ENCODE results near the gene C10orf62. TPM values are rescaled to one million over a fixed set of nuclear protein-coding genes. Genes with fewer than 3 reads are reported as not detected.
"Not testable (repeated sequence)": the region's sequence is repeated elsewhere in the genome, so short reads cannot be mapped to it uniquely, and the experiment has no call there.

C10orf62 gene
- total RNA-seq, 1 experiment from 2014 or later, result not detected

DNA sequence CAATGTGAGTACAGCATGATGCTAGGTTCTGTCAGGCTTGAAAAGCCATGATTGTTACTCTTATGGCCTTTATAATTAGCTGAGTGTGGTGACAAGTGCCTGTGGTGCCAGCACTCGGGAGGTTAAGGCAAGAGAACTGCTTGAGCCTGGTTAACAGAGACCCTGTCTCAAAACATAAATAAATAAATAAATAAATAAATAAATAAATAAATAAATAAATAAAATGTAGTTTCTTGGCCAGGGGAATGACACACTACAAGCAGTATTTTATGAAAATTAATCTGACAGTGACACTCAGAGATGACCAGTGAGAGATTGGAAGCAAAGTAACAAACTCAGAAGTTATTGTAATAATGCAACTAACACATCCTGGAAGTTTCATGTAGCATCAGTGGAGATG lies 46.1 kb downstream of the C10orf62 start:
- ChIA-PET CTCF (no interaction called here), POLR2A (no interaction called here)
- TF ChIP-seq POLR2AphosphoS5 (IDR thresholded peaks at IDR 0.05; ENCODE audit: low read depth, low read length) (no peak), TCF7L2 (IDR thresholded peaks at IDR 0.05; ENCODE audit: low read depth, low read length) (no peak), SIN3A (IDR thresholded peaks at IDR 0.05; ENCODE audit: borderline replicate concordance, insufficient read depth, low read depth, low read length) (no peak)
- TF ChIP-seq, protein P1, sequence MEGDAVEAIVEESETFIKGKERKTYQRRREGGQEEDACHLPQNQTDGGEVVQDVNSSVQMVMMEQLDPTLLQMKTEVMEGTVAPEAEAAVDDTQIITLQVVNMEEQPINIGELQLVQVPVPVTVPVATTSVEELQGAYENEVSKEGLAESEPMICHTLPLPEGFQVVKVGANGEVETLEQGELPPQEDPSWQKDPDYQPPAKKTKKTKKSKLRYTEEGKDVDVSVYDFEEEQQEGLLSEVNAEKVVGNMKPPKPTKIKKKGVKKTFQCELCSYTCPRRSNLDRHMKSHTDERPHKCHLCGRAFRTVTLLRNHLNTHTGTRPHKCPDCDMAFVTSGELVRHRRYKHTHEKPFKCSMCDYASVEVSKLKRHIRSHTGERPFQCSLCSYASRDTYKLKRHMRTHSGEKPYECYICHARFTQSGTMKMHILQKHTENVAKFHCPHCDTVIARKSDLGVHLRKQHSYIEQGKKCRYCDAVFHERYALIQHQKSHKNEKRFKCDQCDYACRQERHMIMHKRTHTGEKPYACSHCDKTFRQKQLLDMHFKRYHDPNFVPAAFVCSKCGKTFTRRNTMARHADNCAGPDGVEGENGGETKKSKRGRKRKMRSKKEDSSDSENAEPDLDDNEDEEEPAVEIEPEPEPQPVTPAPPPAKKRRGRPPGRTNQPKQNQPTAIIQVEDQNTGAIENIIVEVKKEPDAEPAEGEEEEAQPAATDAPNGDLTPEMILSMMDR (IDR thresholded peaks at IDR 0.05), result no peak
- TF ChIP-seq, protein P2, sequence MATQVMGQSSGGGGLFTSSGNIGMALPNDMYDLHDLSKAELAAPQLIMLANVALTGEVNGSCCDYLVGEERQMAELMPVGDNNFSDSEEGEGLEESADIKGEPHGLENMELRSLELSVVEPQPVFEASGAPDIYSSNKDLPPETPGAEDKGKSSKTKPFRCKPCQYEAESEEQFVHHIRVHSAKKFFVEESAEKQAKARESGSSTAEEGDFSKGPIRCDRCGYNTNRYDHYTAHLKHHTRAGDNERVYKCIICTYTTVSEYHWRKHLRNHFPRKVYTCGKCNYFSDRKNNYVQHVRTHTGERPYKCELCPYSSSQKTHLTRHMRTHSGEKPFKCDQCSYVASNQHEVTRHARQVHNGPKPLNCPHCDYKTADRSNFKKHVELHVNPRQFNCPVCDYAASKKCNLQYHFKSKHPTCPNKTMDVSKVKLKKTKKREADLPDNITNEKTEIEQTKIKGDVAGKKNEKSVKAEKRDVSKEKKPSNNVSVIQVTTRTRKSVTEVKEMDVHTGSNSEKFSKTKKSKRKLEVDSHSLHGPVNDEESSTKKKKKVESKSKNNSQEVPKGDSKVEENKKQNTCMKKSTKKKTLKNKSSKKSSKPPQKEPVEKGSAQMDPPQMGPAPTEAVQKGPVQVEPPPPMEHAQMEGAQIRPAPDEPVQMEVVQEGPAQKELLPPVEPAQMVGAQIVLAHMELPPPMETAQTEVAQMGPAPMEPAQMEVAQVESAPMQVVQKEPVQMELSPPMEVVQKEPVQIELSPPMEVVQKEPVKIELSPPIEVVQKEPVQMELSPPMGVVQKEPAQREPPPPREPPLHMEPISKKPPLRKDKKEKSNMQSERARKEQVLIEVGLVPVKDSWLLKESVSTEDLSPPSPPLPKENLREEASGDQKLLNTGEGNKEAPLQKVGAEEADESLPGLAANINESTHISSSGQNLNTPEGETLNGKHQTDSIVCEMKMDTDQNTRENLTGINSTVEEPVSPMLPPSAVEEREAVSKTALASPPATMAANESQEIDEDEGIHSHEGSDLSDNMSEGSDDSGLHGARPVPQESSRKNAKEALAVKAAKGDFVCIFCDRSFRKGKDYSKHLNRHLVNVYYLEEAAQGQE (IDR thresholded peaks at IDR 0.05; ENCODE audit: insufficient read depth in 1 of 2, low read depth in 2 of 2, low read length in 1 of 2), result no peak
- H3K27ac ChIP-seq (ENCODE audit: low read length), result no peak overlapping the region
- DNase-seq (ENCODE audit: low read depth, low spot score) (no peak), ATAC-seq (no peak)
- H3K4me3 ChIP-seq (ENCODE audit: low read depth in 2 of 2, low read length in 2 of 2), result no peak overlapping the region
- no peaks in the 10 kb centered on the region for H3K36me3 ChIP-seq (ENCODE audit: control insufficient read depth, insufficient read depth, low read length)
- in situ Hi-C loops (cut with HindIII; ENCODE audit: low pct_unique_long_range_greater_than_20kb, low sequenced_read_pairs), result no loop called here
- H3K4me1 ChIP-seq (ENCODE audit: control insufficient read depth, insufficient read depth, low read length), result peaks cover 13% of the 10 kb centered on the region
- no peaks in the 10 kb centered on the region for H3K27me3 ChIP-seq (ENCODE audit: control insufficient read depth, insufficient read depth, low read length)
- BruUV-seq (replicated peaks), result no TSS peak
- no peaks in the 10 kb centered on the region for H3K9me3 ChIP-seq (ENCODE audit: control insufficient read depth, insufficient read depth, low read depth, low read length)
- intact Hi-C loops (cut with micrococcal nuclease; ENCODE audit: unreplicated experiment), result no loop called here

DNA sequence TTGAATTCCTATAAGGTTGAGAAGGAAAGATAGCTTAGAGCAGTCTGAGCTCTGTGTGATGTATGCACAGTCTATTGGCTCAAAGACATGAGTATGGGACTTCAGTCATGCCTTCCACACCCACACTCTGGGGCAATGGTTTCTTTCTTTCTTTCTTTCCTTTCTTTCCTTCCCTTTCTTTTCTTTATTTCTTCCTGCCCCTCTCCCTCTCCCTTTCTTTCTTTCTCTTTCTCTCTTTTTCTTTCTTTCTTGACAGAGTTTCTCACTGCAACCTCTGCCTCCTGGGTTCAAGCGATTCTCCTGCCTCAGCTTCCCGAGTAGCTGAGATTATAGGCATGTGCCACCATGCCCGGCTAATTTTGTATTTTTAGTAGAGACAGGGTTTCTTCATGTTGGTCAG lies 49.6 kb downstream of the C10orf62 start:
- intact Hi-C loops (cut with micrococcal nuclease; ENCODE audit: unreplicated experiment); CTCF ChIA-PET; BruUV-seq (replicated peaks); ATAC-seq; H3K4me3 ChIP-seq (ENCODE audit: low read depth in 2 of 2, low read length in 2 of 2); H3K9me3 ChIP-seq (ENCODE audit: control insufficient read depth, insufficient read depth, low read depth, low read length); POLR2A ChIA-PET; H3K36me3 ChIP-seq (ENCODE audit: control insufficient read depth, insufficient read depth, low read length); H3K27ac ChIP-seq (ENCODE audit: low read length); in situ Hi-C loops (cut with HindIII; ENCODE audit: low pct_unique_long_range_greater_than_20kb, low sequenced_read_pairs); H3K27me3 ChIP-seq (ENCODE audit: control insufficient read depth, insufficient read depth, low read length); DNase-seq (ENCODE audit: low read depth, low spot score); H3K4me1 ChIP-seq (ENCODE audit: control insufficient read depth, insufficient read depth, low read length): not testable (repeated sequence)

DNA sequence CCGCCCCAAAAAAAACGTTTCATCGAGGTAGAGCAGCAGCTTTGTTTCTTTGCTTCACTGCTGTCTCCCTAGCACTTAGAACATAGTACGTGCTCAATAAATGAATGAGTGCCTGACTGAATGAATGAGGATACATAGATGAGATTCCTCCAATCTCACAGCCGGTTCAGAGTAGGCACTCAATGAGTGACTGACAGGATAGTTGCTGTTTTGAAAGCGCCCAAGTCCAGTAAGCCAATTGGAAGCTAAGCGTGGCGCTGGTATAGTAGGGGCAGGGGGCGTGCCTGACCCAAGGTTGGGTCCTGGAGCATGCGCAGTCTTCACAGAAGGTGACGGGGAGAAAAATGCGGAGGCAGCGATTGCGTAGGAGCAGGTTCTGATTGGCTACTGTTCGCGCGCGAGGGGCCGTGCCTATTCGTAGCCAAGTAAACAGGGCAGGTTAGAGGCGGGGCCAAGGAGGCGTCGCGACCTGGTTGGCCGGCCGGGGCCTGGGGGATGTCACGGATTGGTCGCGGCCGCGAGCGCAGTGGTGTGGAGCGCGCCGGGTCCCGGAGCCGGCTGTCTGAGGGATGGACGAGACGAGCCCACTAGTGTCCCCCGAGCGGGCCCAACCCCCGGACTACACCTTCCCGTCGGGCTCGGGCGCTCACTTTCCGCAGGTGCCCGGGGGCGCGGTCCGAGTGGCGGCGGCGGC lies 50.8 kb downstream of the C10orf62 start, which contains the start of gene PI4K2A:
TSS of gene PI4K2A (plus strand) at position 498 of the 694 bp plus-strand sequence. CDS start at position 570, 72 bp downstream.
- POLR2A ChIA-PET, result interaction anchor here (0.6 kb wide), 2 partner anchors 13 to 1785 kb away, joined by 3 to 4 read pairs; no protein-coding TSS in a partner anchor
- Histone ChIP-seq H3K4me1 (ENCODE audit: control insufficient read depth, insufficient read depth, low read length) (peaks cover 9% of the 10 kb centered on the region; the same call in 1 of the 2 replicates), H3K27me3 (ENCODE audit: control insufficient read depth, insufficient read depth, low read length) (no peaks in the 10 kb centered on the region), H3K9me3 (ENCODE audit: control insufficient read depth, insufficient read depth, low read depth, low read length) (no peaks in the 10 kb centered on the region), H3K36me3 (ENCODE audit: control insufficient read depth, insufficient read depth, low read length) (no peaks in the 10 kb centered on the region; the same call in 1 of the 2 replicates), H3K4me3 (ENCODE audit: low read depth in 2 of 2, low read length in 2 of 2) (peak within 1 kb of the TSS; percentile 68 to 81), H3K27ac (ENCODE audit: low read length) (peak within 1 kb of the TSS; percentile 75)
- intact Hi-C loops (cut with micrococcal nuclease; ENCODE audit: unreplicated experiment) (no loop called here), in situ Hi-C loops (cut with HindIII; ENCODE audit: low pct_unique_long_range_greater_than_20kb, low sequenced_read_pairs) (no loop called here)
- TF ChIP-seq, protein P1 (IDR thresholded peaks at IDR 0.05), result no peak
- no peak for TF ChIP-seq TCF7L2 (IDR thresholded peaks at IDR 0.05; ENCODE audit: low read depth, low read length)
- peak; percentile 58; the same call in 1 of the 2 replicates for TF ChIP-seq SIN3A (IDR thresholded peaks at IDR 0.05; ENCODE audit: borderline replicate concordance, insufficient read depth, low read depth, low read length)
- TF ChIP-seq POLR2AphosphoS5 (IDR thresholded peaks at IDR 0.05; ENCODE audit: low read depth, low read length), result peak; percentile 52; the same call in 1 of the 2 replicates
- TF ChIP-seq, protein P2 (IDR thresholded peaks at IDR 0.05; ENCODE audit: insufficient read depth in 1 of 2, low read depth in 2 of 2, low read length in 1 of 2), result no peak
- ATAC-seq, result peak; percentile 99
- CTCF ChIA-PET, result interaction anchor here (0.5 to 1.0 kb wide), 4 partner anchors 27 to 108 kb away, joined by 3 to 4 read pairs (median 3); partner anchors contain the start of gene AVPI1
- peak; percentile 99 for DNase-seq (ENCODE audit: low read depth, low spot score)
- no TSS peak for BruUV-seq (replicated peaks)
